K562 (cell line): Measurements from ENCODE around the gene EVA1A. TPM values are rescaled to one million over a fixed set of nuclear protein-coding genes. Genes with fewer than 3 reads are reported as not detected.

Experiments
- ATAC-seq: fragments of 200-7000 bp; cut with Tn5 transposase; 3 replicates; pipeline ENCODE4 v1.9.1; 2020; ENCODE audit warnings: moderate library complexity
- BruUV-seq: library from RNA; stranded (reverse); fragments of 400-500 nt; replicated peaks from 2 replicates; lab custom pipeline; 2021; lab: Mats Ljungman, UMichigan
- CTCF ChIA-PET: fragments of 300-600 bp; formaldehyde crosslinking; extraction: SDS; loops from one replicate; lab custom pipeline; 2021; ENCODE audit warnings: low intra/inter-chr PET ratio; lab: Yijun Ruan, JAX
- POLR2A ChIA-PET: fragments of 300-600, 350-650 bp; sonication (Branson Sonifier 250); formaldehyde crosslinking; extraction: SDS; loops from one replicate; lab custom pipeline; 2021; ENCODE audit warnings: antibody characterized with exemption, inconsistent platforms; lab: Yijun Ruan, JAX
- DNase-seq, 4 experiments: peaks; one replicate each; pipeline versions ENCODE4 v3.0.0 to v3.0.0-alpha.2; 2011 to 2018; ENCODE audit warnings: low spot score in 3 of 4, mixed read lengths in 3 of 4; ENCODE audit errors: extremely low read depth in 1 of 4
- FAIRE-seq: peaks from 2 replicates; lab custom pipeline; 2011; peaks lifted over from hg19 to GRCh38; lab: Jason Lieb, UNC
- H2AFZ ChIP-seq: 2 replicates; pipeline ENCODE4 v1.6.0; 2011; ENCODE audit warnings: low read depth, low read length, control low read depth, inconsistent platforms
- H3K27ac ChIP-seq: fragments of 200-600 bp; 3 replicates; pipeline ENCODE4 v1.8.0; 2011; ENCODE audit warnings: low read depth, mild to moderate bottlenecking, control low read depth, inconsistent platforms, low read length, moderate library complexity, mixed read lengths; ENCODE audit errors: extremely low read depth
- H3K27me3 ChIP-seq, 2 experiments: fragments of 300-600 bp in 1 of 2; 2 replicates in 1 of 2; 3 replicates in 1 of 2; pipeline versions ENCODE4 v1.6.0 to v1.8.0; 2011; ENCODE audit warnings: inconsistent platforms in 2 of 2, low read length in 2 of 2, mild to moderate bottlenecking in 1 of 2, mixed read lengths in 1 of 2, moderate library complexity in 1 of 2; ENCODE audit not compliant: control insufficient read depth in 2 of 2, insufficient read depth in 2 of 2
- H3K36me3 ChIP-seq: fragments of 300-600 bp; 3 replicates; pipeline ENCODE4 v1.8.0; 2011; ENCODE audit warnings: mild to moderate bottlenecking, low read length, inconsistent platforms; ENCODE audit not compliant: control insufficient read depth, insufficient read depth
- H3K4me1 ChIP-seq, 2 experiments: fragments of 200-600 bp in 1 of 2; replicated peaks in 1 of 2; 2 replicates in 1 of 2; 3 replicates in 1 of 2; pipeline versions ENCODE4 v1.5.1 to v1.8.0; 2011; ENCODE audit warnings: inconsistent platforms in 2 of 2, low read length in 2 of 2, mild to moderate bottlenecking in 1 of 2, mixed read lengths in 1 of 2, moderate library complexity in 1 of 2; ENCODE audit not compliant: control insufficient read depth in 2 of 2, insufficient read depth in 2 of 2
- H3K4me2 ChIP-seq: 2 replicates; pipeline ENCODE4 v1.6.1; 2011; ENCODE audit warnings: low read length, control low read depth, inconsistent platforms, mixed read lengths; ENCODE audit not compliant: insufficient read depth
- H3K4me3 ChIP-seq: fragments of 200-600 bp; sonication (generic), shearing (Covaris generic); 2 replicates; pipeline ENCODE4 v1.5.1; 2016; ENCODE audit warnings: control low read depth, inconsistent platforms
- H3K79me2 ChIP-seq: fragments of 200-600 bp; 3 replicates; pipeline ENCODE4 v1.8.0; 2011; ENCODE audit warnings: low read length, inconsistent platforms; ENCODE audit not compliant: control insufficient read depth, insufficient read depth
- H3K9ac ChIP-seq, 2 experiments: 2 replicates each; pipeline versions ENCODE4 v1.6.0 to v1.6.1; 2011; ENCODE audit warnings: low read depth in 2 of 2, low read length in 2 of 2, control low read depth in 1 of 2, inconsistent platforms in 1 of 2, mild to moderate bottlenecking in 1 of 2, mixed read lengths in 1 of 2; ENCODE audit not compliant: insufficient read depth in 1 of 2
- H3K9me1 ChIP-seq: one replicate; pipeline ENCODE4 v1.6.0; 2011; ENCODE audit warnings: inconsistent platforms, mild to moderate bottlenecking, low read length, moderate library complexity; ENCODE audit not compliant: control insufficient read depth, insufficient read depth
- H3K9me3 ChIP-seq: replicated peaks from 2 replicates; pipeline ENCODE4 v1.5.1; 2011; ENCODE audit warnings: low read depth, low read length, inconsistent platforms; ENCODE audit not compliant: control insufficient read depth, insufficient read depth
- H4K20me1 ChIP-seq: replicated peaks from 2 replicates; pipeline ENCODE4 v1.6.1; 2011; ENCODE audit warnings: low read length, inconsistent platforms, mixed read lengths; ENCODE audit not compliant: control insufficient read depth, insufficient read depth
- CBFA2T3 ChIP-seq: fragments of 450-650 bp; IDR thresholded peaks from 2 replicates; pipeline ENCODE4 v1.6.1; 2017
- CBX5 ChIP-seq: IDR thresholded peaks from 2 replicates; pipeline ENCODE4 v1.6.1; 2014; ENCODE audit warnings: low read depth, borderline replicate concordance
- DIDO1 ChIP-seq: fragments of 450-650 bp; IDR thresholded peaks from 2 replicates; pipeline ENCODE4 v1.6.1; 2016; ENCODE audit warnings: low read depth, missing biosample characterization, missing genetic modification characterization
- FOXA1 ChIP-seq: fragments of 450-650 bp; IDR thresholded peaks from 2 replicates; pipeline ENCODE4 v1.6.1; 2016; ENCODE audit warnings: mild to moderate bottlenecking, borderline replicate concordance
- MGA ChIP-seq: fragments of 450-650 bp; IDR thresholded peaks from 2 replicates; pipeline ENCODE4 v1.6.1; 2016; ENCODE audit warnings: mild to moderate bottlenecking, moderate library complexity
- ZNF212 ChIP-seq: fragments of 450-650 bp; formaldehyde crosslinking; IDR thresholded peaks from 2 replicates; pipeline ENCODE4 v1.4.0; 2020; ENCODE audit warnings: mild to moderate bottlenecking
- WGBS: fragments of 100-300 bp; shearing (Covaris generic); methylation state at CpG from one replicate; pipeline ENCODE4 v1.1.6; 2016; ENCODE audit warnings: low coverage, mixed read lengths; ENCODE audit not compliant: insufficient coverage; ENCODE audit errors: missing lambda C conversion rate; 5-methylcytosine and 5-hydroxymethylcytosine counted together
- in situ Hi-C: fragments of 300-500 bp; cut with MboI; formaldehyde crosslinking; loops from 4 replicates; pipeline ENCODE4 v1.15.0; 2018; ENCODE audit warnings: inconsistent platforms, mixed read lengths
- intact Hi-C: fragments of 100-400 bp; cut with micrococcal nuclease; formaldehyde crosslinking; loops from 2 replicates; pipeline ENCODE4 v1.14.2; 2022
- polyA plus RNA-seq, 8 experiments: library from polyadenylated mRNA; depleted of rRNA in 4 of 8; stranded (reverse) in 5 of 8; unstranded in 3 of 8; fragments of >200 nt; fragmentation: Nextera tagmentation in 2 of 8; fragmentation: Illumina TruSeq in 1 of 8; extraction: Ambion mirVana in 2 of 8; extraction: Trizol in 1 of 8; gene quantifications; 2 replicates each; pipeline versions ENCODE4 v1.2.1 to v1.2.3, GENCODE V29; 2011 to 2014; ENCODE audit warnings: inconsistent platforms in 1 of 8, missing spikeins in 1 of 8
- total RNA-seq, 7 experiments: library from RNA; depleted of rRNA in 6 of 7; stranded (reverse); fragments of >200 nt in 6 of 7; fragmentation: Illumina TruSeq in 2 of 7; extraction: Trizol in 2 of 7; gene quantifications; 2 replicates each; pipeline versions ENCODE4 v1.2.1 to v1.2.3, GENCODE V29; 2011 to 2021; ENCODE audit warnings: low replicate concordance in 1 of 7

EVA1A gene
- total and polyA plus RNA-seq, 9 of the 15 experiments (the other 6 are each of a cell fraction or from before 2014, with no cell fraction given) = not detected

- in situ Hi-C loops = no loop called here
- no peak for ATAC-seq
- no TSS peak for BruUV-seq
Observed at GRCh38 chr2:75456825-75457224, 103.9 kb downstream of the EVA1A start.

More at GRCh38 chr2:75456825-75457224, 103.9 kb downstream of the EVA1A start:
- Histone ChIP-seq H3K4me1 (no peaks in the 10 kb centered on the region), H3K4me3 (no peak overlapping the region), H3K9me3 (no peaks in the 10 kb centered on the region), H3K79me2 (no peaks in the 10 kb centered on the region), H4K20me1 (no peaks in the 10 kb centered on the region), H3K27me3 (no peaks in the 10 kb centered on the region; a peak in 1 of 5 replicates)
- POLR2A ChIA-PET = no interaction called here
- 0% methylated on average over 4 of the region's 4 CpGs for WGBS
- no peak for TF ChIP-seq DIDO1 (tag)
- no peak for TF ChIP-seq CBX5
- no peak for TF ChIP-seq MGA
- TF ChIP-seq FOXA1 = no peak
- no peak for TF ChIP-seq CBFA2T3
- no peak for TF ChIP-seq ZNF212 (CRISPR knock-in tag)
- TF ChIP-seq, all 486 proteins: peak for 0
- intact Hi-C loops = no loop called here
- DNase-seq (no peak), FAIRE-seq (no peak)
- no peak overlapping the region for H2AFZ ChIP-seq
- H3K9me1 ChIP-seq = no peaks in the 10 kb centered on the region
- CTCF ChIA-PET = no interaction called here
- no peaks in the 10 kb centered on the region for H3K36me3 ChIP-seq
- H3K4me2 ChIP-seq = no peak overlapping the region
- no peak overlapping the region for H3K9ac ChIP-seq
- no peak overlapping the region for H3K27ac ChIP-seq
